ENCODE measurements around the gene NFIA.

Gene NFIA

GRCh38 chr1:61221642-61222041 is 139.3 kb downstream of the NFIA start:
- no peaks in the 10 kb centered on the region for H3K79me2 ChIP-seq (ENCODE audit: low read length)
- TF ChIP-seq EZH2 (optimal IDR thresholded peaks at IDR 0.05; ENCODE audit: low read depth, low read length) (no peak), EZH2phosphoT487 (IDR thresholded peaks at IDR 0.05; ENCODE audit: low read length) (no peak)
- TF ChIP-seq, protein P1, sequence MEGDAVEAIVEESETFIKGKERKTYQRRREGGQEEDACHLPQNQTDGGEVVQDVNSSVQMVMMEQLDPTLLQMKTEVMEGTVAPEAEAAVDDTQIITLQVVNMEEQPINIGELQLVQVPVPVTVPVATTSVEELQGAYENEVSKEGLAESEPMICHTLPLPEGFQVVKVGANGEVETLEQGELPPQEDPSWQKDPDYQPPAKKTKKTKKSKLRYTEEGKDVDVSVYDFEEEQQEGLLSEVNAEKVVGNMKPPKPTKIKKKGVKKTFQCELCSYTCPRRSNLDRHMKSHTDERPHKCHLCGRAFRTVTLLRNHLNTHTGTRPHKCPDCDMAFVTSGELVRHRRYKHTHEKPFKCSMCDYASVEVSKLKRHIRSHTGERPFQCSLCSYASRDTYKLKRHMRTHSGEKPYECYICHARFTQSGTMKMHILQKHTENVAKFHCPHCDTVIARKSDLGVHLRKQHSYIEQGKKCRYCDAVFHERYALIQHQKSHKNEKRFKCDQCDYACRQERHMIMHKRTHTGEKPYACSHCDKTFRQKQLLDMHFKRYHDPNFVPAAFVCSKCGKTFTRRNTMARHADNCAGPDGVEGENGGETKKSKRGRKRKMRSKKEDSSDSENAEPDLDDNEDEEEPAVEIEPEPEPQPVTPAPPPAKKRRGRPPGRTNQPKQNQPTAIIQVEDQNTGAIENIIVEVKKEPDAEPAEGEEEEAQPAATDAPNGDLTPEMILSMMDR (IDR thresholded peaks at IDR 0.05; ENCODE audit: low read length): no peak

GRCh38 chr1:61222240-61222639 is 139.9 kb downstream of the NFIA start:
- DNase-seq: no peak
- no peak overlapping the region for H3K4me3 ChIP-seq (ENCODE audit: low read length)
- no peaks in the 10 kb centered on the region for H3K9me3 ChIP-seq (replicated peaks; ENCODE audit: insufficient read depth, low read length)
- no peaks in the 10 kb centered on the region for H3K36me3 ChIP-seq (replicated peaks; ENCODE audit: insufficient read depth, low read length)
- H3K27me3 ChIP-seq (replicated peaks; ENCODE audit: insufficient read depth, low read length): no peaks in the 10 kb centered on the region
- H2AFZ ChIP-seq (ENCODE audit: low read length): no peak overlapping the region
- H3K9ac ChIP-seq (ENCODE audit: low read length): no peak overlapping the region
- TF ChIP-seq, protein P1 (IDR thresholded peaks at IDR 0.05; ENCODE audit: low read length): no peak
- TF ChIP-seq EZH2phosphoT487 (IDR thresholded peaks at IDR 0.05; ENCODE audit: low read length) (no peak), EZH2 (optimal IDR thresholded peaks at IDR 0.05; ENCODE audit: low read depth, low read length) (no peak)
- no peak overlapping the region for H3K27ac ChIP-seq (ENCODE audit: low read length)
- H3K4me1 ChIP-seq (ENCODE audit: low read length): no peaks in the 10 kb centered on the region
- H3K79me2 ChIP-seq (ENCODE audit: low read length): no peaks in the 10 kb centered on the region
- H4K20me1 ChIP-seq (ENCODE audit: insufficient read depth, low read length): no peaks in the 10 kb centered on the region
- no peaks in the 10 kb centered on the region for H3F3A ChIP-seq (ENCODE audit: insufficient read depth, low read length)
- H3K9me2 ChIP-seq (replicated peaks; ENCODE audit: insufficient read depth, low read length): no peaks in the 10 kb centered on the region
- H3K4me2 ChIP-seq (ENCODE audit: low read depth, low read length): no peak overlapping the region

More at GRCh38 chr1:61221642-61222041, 139.3 kb downstream of the NFIA start:
- Histone ChIP-seq H4K20me1 (ENCODE audit: insufficient read depth, low read length) (no peaks in the 10 kb centered on the region), H3K9ac (ENCODE audit: low read length) (no peak overlapping the region), H2AFZ (ENCODE audit: low read length) (no peak overlapping the region), H3K4me3 (ENCODE audit: low read length) (no peak overlapping the region), H3K27me3 (replicated peaks; ENCODE audit: insufficient read depth, low read length) (no peaks in the 10 kb centered on the region), H3K36me3 (replicated peaks; ENCODE audit: insufficient read depth, low read length) (no peaks in the 10 kb centered on the region), H3K4me1 (ENCODE audit: low read length) (no peaks in the 10 kb centered on the region), H3F3A (ENCODE audit: insufficient read depth, low read length) (no peaks in the 10 kb centered on the region), H3K9me2 (replicated peaks; ENCODE audit: insufficient read depth, low read length) (no peaks in the 10 kb centered on the region), H3K9me3 (replicated peaks; ENCODE audit: insufficient read depth, low read length) (no peaks in the 10 kb centered on the region), H3K27ac (ENCODE audit: low read length) (no peak overlapping the region), H3K4me2 (ENCODE audit: low read depth, low read length) (no peak overlapping the region)
- DNase-seq: no peak

GRCh38 chr1:61223140-61223539 is 140.8 kb downstream of the NFIA start:
- H3K4me3 ChIP-seq (ENCODE audit: low read length): no peak overlapping the region
- no peak overlapping the region for H2AFZ ChIP-seq (ENCODE audit: low read length)
- no peaks in the 10 kb centered on the region for H3K36me3 ChIP-seq (replicated peaks; ENCODE audit: insufficient read depth, low read length)
- no peaks in the 10 kb centered on the region for H3K9me3 ChIP-seq (replicated peaks; ENCODE audit: insufficient read depth, low read length)
- H3K27ac ChIP-seq (ENCODE audit: low read length): no peak overlapping the region
- no peaks in the 10 kb centered on the region for H3K79me2 ChIP-seq (ENCODE audit: low read length)
- no peaks in the 10 kb centered on the region for H3K4me1 ChIP-seq (ENCODE audit: low read length)
- no peak for DNase-seq
- no peak overlapping the region for H3K4me2 ChIP-seq (ENCODE audit: low read depth, low read length)
- no peak for TF ChIP-seq EZH2 (optimal IDR thresholded peaks at IDR 0.05; ENCODE audit: low read depth, low read length)
- no peak for TF ChIP-seq EZH2phosphoT487 (IDR thresholded peaks at IDR 0.05; ENCODE audit: low read length)
- TF ChIP-seq, protein P1 (IDR thresholded peaks at IDR 0.05; ENCODE audit: low read length): no peak
- no peaks in the 10 kb centered on the region for H3K27me3 ChIP-seq (replicated peaks; ENCODE audit: insufficient read depth, low read length)
- H4K20me1 ChIP-seq (ENCODE audit: insufficient read depth, low read length): no peaks in the 10 kb centered on the region
- no peak overlapping the region for H3K9ac ChIP-seq (ENCODE audit: low read length)
- no peaks in the 10 kb centered on the region for H3K9me2 ChIP-seq (replicated peaks; ENCODE audit: insufficient read depth, low read length)
- no peaks in the 10 kb centered on the region for H3F3A ChIP-seq (ENCODE audit: insufficient read depth, low read length)
